C4-2B (cell line): ENCODE results near the gene UNC45B.

Experiments
- H3K27ac ChIP-seq: fragments of 450-650 bp; 2 replicates; pipeline ENCODE4 v1.5.1; 2017
- CTCF ChIP-seq: fragments of 450-650 bp; conservative IDR thresholded peaks from 2 replicates; pipeline ENCODE4 v1.5.1; 2017; ENCODE audit warnings: mild to moderate bottlenecking
- ZFX ChIP-seq: fragments of 450-650 bp; IDR thresholded peaks from 2 replicates; pipeline ENCODE4 v1.6.1; 2017

Gene UNC45B

GRCh38 chr17:35117984-35118383 lies 29.6 kb upstream of the UNC45B start:
- H3K27ac ChIP-seq: no peak overlapping the region
- TF ChIP-seq CTCF: no peak; the same call in 1 of the 2 replicates
- TF ChIP-seq ZFX: no peak

GRCh38 chr17:35119370-35120165 lies 28.0 kb upstream of the UNC45B start, which contains the start of gene RAD51D:
Gene RAD51D, minus strand, starts transcription at chr17:35119860. Its CDS starts 247 bp downstream, at chr17:35119613.
- TF ChIP-seq CTCF (peak; percentile 99), ZFX (peak; percentile 78; the same call in 1 of the 2 replicates)

GRCh38 chr17:35121315-35121714 lies 26.3 kb upstream of the UNC45B start, which contains the start of gene FNDC8:
Gene FNDC8, plus strand, starts transcription at chr17:35121615. Its CDS starts 79 bp downstream, at chr17:35121694.
- no peak within 1 kb of the TSS for H3K27ac ChIP-seq
- TF ChIP-seq CTCF: no peak
- TF ChIP-seq ZFX: no peak

More at GRCh38 chr17:35119370-35120165, 28.0 kb upstream of the UNC45B start, which contains the start of gene RAD51D:
- peak within 1 kb of the TSS; percentile 73 for H3K27ac ChIP-seq

- no peak overlapping the region for H3K27ac ChIP-seq
- no peak for TF ChIP-seq CTCF
- no peak for TF ChIP-seq ZFX
Measured at GRCh38 chr17:35127751-35128514, 19.7 kb upstream of the UNC45B start.

GRCh38 chr17:35129154-35129972 lies 18.3 kb upstream of the UNC45B start:
- TF ChIP-seq CTCF (no peak), ZFX (no peak)
- no peak overlapping the region for H3K27ac ChIP-seq

GRCh38 chr17:35129973-35130351 lies 17.7 kb upstream of the UNC45B start:
- no peak for TF ChIP-seq CTCF
- H3K27ac ChIP-seq: no peak overlapping the region
